Prostate gland (tissue), 2 donors: ENCODE measurements around the gene EMP1.

Experiments
- POLR2AphosphoS5 ChIP-seq: sonication (generic); formaldehyde crosslinking; IDR thresholded peaks from one replicate; pipeline ENCODE4 v1.6.1; 2017; ENCODE audit warnings: antibody characterized with exemption
- TF ChIP-seq, protein P1 (sequence below), 4 experiments: fragments of 200-600 bp in 2 of 4; fragments of 450-650 bp in 2 of 4; sonication (generic) in 2 of 4; IDR thresholded peaks; 1 replicate in 3 of 4; 2 replicates in 1 of 4; pipeline ENCODE4 v1.5.1; 2016 to 2019; ENCODE audit warnings: antibody characterized with exemption in 4 of 4, mild to moderate bottlenecking in 2 of 4, moderate library complexity in 2 of 4

DNA sequence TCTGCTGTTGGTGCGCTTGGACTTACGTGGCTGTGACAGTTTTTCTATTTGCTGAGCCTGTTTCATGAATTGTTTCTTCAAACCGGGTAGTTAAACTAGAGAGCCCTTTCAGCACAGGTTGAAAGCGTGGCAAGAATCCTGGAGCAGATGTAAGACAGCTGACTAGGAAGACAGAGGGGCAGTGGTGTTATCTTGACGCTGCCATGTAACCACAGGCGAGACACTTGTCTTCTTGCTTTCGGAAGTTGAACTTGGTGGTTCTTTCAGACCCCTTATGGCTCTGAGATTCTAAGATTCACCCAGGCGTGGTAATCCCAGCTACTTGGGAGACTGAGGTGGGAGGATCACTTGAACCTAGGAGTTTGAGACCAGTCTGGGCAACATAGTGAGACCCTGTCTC is 4.3 kb downstream of the EMP1 start:
- no peak for TF ChIP-seq POLR2AphosphoS5
- TF ChIP-seq, protein P1, sequence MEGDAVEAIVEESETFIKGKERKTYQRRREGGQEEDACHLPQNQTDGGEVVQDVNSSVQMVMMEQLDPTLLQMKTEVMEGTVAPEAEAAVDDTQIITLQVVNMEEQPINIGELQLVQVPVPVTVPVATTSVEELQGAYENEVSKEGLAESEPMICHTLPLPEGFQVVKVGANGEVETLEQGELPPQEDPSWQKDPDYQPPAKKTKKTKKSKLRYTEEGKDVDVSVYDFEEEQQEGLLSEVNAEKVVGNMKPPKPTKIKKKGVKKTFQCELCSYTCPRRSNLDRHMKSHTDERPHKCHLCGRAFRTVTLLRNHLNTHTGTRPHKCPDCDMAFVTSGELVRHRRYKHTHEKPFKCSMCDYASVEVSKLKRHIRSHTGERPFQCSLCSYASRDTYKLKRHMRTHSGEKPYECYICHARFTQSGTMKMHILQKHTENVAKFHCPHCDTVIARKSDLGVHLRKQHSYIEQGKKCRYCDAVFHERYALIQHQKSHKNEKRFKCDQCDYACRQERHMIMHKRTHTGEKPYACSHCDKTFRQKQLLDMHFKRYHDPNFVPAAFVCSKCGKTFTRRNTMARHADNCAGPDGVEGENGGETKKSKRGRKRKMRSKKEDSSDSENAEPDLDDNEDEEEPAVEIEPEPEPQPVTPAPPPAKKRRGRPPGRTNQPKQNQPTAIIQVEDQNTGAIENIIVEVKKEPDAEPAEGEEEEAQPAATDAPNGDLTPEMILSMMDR (IDR thresholded peaks at IDR 0.05), result no peak
